ENCODE measurements around the gene SH3BP1.

Gene SH3BP1

GRCh38 chr22:37639771-37640590, 512 bp downstream of the SH3BP1 start:
- no peak for TF ChIP-seq CTCF (IDR thresholded peaks at IDR 0.05; ENCODE audit: insufficient read depth, low read length, missing control alignments)
- ChIA-PET POLR2A (interaction anchor here (1.1 to 1.2 kb wide), 2 partner anchors 36 to 42 kb away, joined by 3 to 5 read pairs; no protein-coding TSS in a partner anchor), CTCF (interaction anchor here (1.1 to 18.2 kb wide), 7 partner anchors 16 to 152 kb away, joined by 3 to 454 read pairs (median 131); partner anchors contain the start of genes LGALS1, NOL12 and PDXP)
- H3K4me3 ChIP-seq (ENCODE audit: low read depth, low read length) = peak overlapping the region; percentile 78
- no peak for DNase-seq (ENCODE audit: low read depth, low spot score)

GRCh38 chr22:37640591-37641560, 1.4 kb downstream of the SH3BP1 start:
- no peak for TF ChIP-seq CTCF (IDR thresholded peaks at IDR 0.05; ENCODE audit: insufficient read depth, low read length, missing control alignments)
- POLR2A ChIA-PET = interaction anchor here (1.1 to 4.2 kb wide), 3 partner anchors 35 to 41 kb away, joined by 3 to 49 read pairs (median 5); no protein-coding TSS in a partner anchor
- CTCF ChIA-PET = interaction anchor here (1.2 to 18.2 kb wide), 12 partner anchors 17 to 151 kb away, joined by 4 to 454 read pairs (median 25); partner anchors contain the start of genes LGALS1, NOL12, PDXP and TRIOBP
- peak overlapping the region; percentile 78 for H3K4me3 ChIP-seq (ENCODE audit: low read depth, low read length)
- DNase-seq (ENCODE audit: low read depth, low spot score) = no peak

GRCh38 chr22:37641561-37641949, 2.1 kb downstream of the SH3BP1 start:
- ChIA-PET CTCF (interaction anchor here (1.0 to 18.2 kb wide), 17 partner anchors 18 to 193 kb away, joined by 3 to 454 read pairs (median 19); partner anchors contain the start of genes GCAT, LGALS1, NOL12 and PDXP), POLR2A (interaction anchor here (4.2 kb wide), 1 partner anchor 39 kb away, joined by 49 read pairs; no protein-coding TSS in a partner anchor)
- no peak overlapping the region for H3K4me3 ChIP-seq (ENCODE audit: low read depth, low read length)
- TF ChIP-seq CTCF (IDR thresholded peaks at IDR 0.05; ENCODE audit: insufficient read depth, low read length, missing control alignments) = no peak
- no peak for DNase-seq (ENCODE audit: low read depth, low spot score)

GRCh38 chr22:37643225-37643847, 3.9 kb downstream of the SH3BP1 start:
- no peak overlapping the region for H3K4me3 ChIP-seq (ENCODE audit: low read depth, low read length)
- CTCF ChIA-PET = interaction anchor here (0.6 to 18.2 kb wide), 40 partner anchors 18 to 220 kb away, joined by 3 to 454 read pairs (median 6); partner anchors contain the start of genes GCAT, LGALS1, NOL12 and PDXP
- no peak for DNase-seq (ENCODE audit: low read depth, low spot score)
- POLR2A ChIA-PET = interaction anchor here (0.6 to 4.2 kb wide), 11 partner anchors 9 to 109 kb away, joined by 3 to 49 read pairs (median 4); partner anchors contain the start of genes LGALS1, NOL12 and PDXP
- peak; percentile 89 for TF ChIP-seq CTCF (IDR thresholded peaks at IDR 0.05; ENCODE audit: insufficient read depth, low read length, missing control alignments)

- no peak for DNase-seq (ENCODE audit: low read depth, low spot score)
- no peak for TF ChIP-seq CTCF (IDR thresholded peaks at IDR 0.05; ENCODE audit: insufficient read depth, low read length, missing control alignments)
- no peak overlapping the region for H3K4me3 ChIP-seq (ENCODE audit: low read depth, low read length)
- ChIA-PET POLR2A (interaction anchor here (0.9 kb wide), 1 partner anchor 34 kb away, joined by 3 read pairs; no protein-coding TSS in a partner anchor), CTCF (interaction anchor here (1.0 to 18.2 kb wide), 2 partner anchors 24 to 171 kb away, joined by 4 to 454 read pairs; no protein-coding TSS in a partner anchor)
Observed at GRCh38 chr22:37647317-37647716, 7.8 kb downstream of the SH3BP1 start.

Data from AG04449 (cell line).